ENCODE measurements around the gene FBXW4.

Gene FBXW4

DNA sequence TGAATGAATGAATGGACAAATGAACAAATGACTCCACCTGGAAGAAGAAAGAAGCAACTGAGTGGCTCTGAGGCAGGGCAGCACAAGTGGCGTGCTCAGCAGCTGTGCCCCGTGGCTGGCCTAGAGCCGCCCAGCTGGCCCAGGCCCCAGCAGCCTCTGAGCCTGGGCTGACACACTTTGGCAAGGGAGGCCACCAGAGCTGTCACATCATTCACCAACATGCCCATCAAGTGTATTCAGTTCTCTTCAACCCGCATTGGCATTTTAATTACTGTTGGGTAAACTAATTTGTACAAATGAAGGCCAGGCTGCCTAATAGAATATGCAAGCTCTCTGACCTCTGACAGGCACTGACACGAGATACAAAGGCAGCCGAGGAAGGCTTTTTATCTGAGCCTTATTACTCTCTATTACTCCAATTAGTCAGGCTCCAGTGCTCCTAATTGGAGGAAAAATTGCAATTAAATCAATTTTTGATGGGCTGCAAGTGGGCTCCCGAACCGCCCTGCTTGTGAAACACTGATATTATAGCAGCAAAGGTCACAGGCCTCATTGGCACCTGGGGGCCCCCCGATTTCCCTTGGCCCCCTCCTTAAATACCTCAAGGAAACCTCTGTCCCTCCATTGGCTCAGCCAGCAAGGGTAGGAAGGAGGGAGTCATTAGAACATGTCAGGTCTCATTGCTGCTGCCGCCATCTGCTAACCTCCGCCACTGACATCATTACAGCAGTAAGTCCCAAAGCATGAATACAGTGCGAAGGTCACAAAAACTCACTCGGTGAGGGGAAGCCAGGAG lies 64.9 kb downstream of the FBXW4 start:
- no peak for TF ChIP-seq CTCF (IDR thresholded peaks at IDR 0.05; ENCODE audit: low read depth, low read length)
- DNase-seq (ENCODE audit: extremely low read depth, low read depth) = no peak

GRCh38 chr10:101625821-101626412 lies 69.1 kb downstream of the FBXW4 start:
- DNase-seq (ENCODE audit: extremely low read depth, low read depth) = no peak
- TF ChIP-seq CTCF (IDR thresholded peaks at IDR 0.05; ENCODE audit: low read depth, low read length) = no peak

DNA sequence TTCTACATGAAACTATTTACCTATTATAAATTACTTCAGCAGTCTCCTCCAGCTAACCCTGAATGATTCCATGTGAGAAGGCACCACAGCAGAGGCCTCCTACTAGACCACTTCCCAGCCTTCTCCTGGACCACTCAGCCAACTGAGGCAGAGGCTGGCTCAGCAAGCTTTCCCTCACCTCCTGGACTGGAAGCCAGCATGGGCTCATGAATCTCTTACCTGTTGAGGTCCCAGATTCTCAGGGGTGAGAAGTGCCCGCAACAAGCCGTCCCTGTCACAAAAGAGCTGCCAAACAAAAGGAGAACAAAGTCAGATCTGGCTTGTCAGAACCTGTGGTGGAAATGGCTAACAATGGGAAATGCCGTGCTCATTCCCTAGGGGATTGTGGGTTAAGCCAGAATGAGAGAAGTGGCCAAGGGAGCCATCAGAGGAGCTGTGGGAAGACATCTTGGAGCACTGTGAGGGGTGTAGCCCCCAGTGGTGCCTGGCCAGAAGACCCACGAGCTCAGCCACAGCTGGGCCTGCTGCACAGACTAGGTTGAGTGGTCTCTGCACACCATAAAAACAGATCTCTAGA lies 70.4 kb downstream of the FBXW4 start:
- DNase-seq (ENCODE audit: extremely low read depth, low read depth) = no peak
- TF ChIP-seq CTCF (IDR thresholded peaks at IDR 0.05; ENCODE audit: low read depth, low read length) = no peak

DNA sequence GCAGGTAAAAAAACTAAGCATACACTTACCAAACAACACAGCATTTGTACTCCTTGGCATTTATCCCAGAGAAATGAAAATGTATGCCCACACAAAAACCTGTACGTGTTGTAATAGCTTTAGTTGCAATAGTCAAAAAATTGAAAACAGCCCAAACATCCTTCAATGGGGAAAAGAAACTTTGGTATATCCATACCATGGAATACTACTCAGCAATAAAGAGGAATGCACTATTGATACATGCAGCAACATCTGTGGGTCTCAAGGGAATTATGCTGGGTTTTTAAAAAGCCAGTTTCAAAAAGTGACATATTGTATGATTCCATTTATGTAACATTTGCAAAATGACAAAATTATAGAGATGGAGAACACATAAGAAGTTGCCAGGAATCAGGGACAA lies 71.4 kb downstream of the FBXW4 start:
- no peak for TF ChIP-seq CTCF (IDR thresholded peaks at IDR 0.05; ENCODE audit: low read depth, low read length)
- no peak for DNase-seq (ENCODE audit: extremely low read depth, low read depth)

- no peak for TF ChIP-seq CTCF (IDR thresholded peaks at IDR 0.05; ENCODE audit: low read depth, low read length)
- DNase-seq (ENCODE audit: extremely low read depth, low read depth) = no peak
These were observed 75.0 kb downstream of the FBXW4 start for GRCh38 chr10:101619983-101620382.

DNA sequence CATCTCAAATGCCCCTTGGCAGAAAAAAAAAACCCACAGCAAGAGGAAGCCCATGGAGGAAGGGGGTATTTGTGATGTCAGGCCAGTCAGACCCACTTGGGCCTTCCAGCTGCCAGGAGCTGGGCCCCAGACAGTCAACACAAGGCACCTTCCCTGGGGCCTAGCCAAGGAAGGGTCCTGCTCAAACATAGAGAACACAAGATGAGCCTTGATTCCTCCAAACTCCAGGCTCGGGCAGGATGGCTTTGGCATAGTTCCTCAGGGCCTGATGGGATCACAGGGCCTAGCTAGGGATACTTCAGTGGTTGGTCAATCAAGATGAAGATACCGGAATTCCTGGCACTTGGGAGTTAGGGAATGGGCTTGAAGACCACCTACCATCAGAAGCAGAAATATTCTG lies 76.1 kb downstream of the FBXW4 start:
- TF ChIP-seq CTCF (IDR thresholded peaks at IDR 0.05; ENCODE audit: low read depth, low read length) = no peak

More for the DNA sequence above, 76.1 kb downstream of the FBXW4 start:
- no peak for DNase-seq (ENCODE audit: extremely low read depth, low read depth)

All from AG09319 (cell line).